Upper lobe of left lung (tissue), 4 donors: Measurements from ENCODE around the gene RRH.
"Not testable (repeated sequence)": the region's sequence is repeated elsewhere in the genome, so short reads cannot be mapped to it uniquely, and the experiment has no call there.

Source experiments
- CTCF ChIP-seq, 6 experiments: fragments of 450-650 bp in 4 of 6; fragments of 200-600 bp in 2 of 6; sonication (generic) in 2 of 6; IDR thresholded peaks; one replicate each; pipeline ENCODE4 v1.5.1; 2016 to 2019; ENCODE audit warnings: antibody characterized with exemption in 6 of 6
- EP300 ChIP-seq, 4 donors: sonication (generic); formaldehyde crosslinking; IDR thresholded peaks; one replicate each; pipeline ENCODE4 v1.5.1; 2017; ENCODE audit warnings: antibody characterized with exemption in 4 of 4, control low read depth in 2 of 4

GRCh38 chr4:109859426-109860300, 31.9 kb downstream of the RRH start:
- not testable (repeated sequence) for TF ChIP-seq CTCF, EP300 (IDR thresholded peaks at IDR 0.05)
